ENCODE measurements around the gene SYNE1. TPM values are rescaled to one million over a fixed set of nuclear protein-coding genes. Genes with fewer than 3 reads are reported as not detected.
"Not testable (repeated sequence)": the region's sequence is repeated elsewhere in the genome, so short reads cannot be mapped to it uniquely, and the experiment has no call there.

Gene SYNE1
- total RNA-seq, 2 experiments from 2014 or later = 17.7 to 24.0 TPM

DNA sequence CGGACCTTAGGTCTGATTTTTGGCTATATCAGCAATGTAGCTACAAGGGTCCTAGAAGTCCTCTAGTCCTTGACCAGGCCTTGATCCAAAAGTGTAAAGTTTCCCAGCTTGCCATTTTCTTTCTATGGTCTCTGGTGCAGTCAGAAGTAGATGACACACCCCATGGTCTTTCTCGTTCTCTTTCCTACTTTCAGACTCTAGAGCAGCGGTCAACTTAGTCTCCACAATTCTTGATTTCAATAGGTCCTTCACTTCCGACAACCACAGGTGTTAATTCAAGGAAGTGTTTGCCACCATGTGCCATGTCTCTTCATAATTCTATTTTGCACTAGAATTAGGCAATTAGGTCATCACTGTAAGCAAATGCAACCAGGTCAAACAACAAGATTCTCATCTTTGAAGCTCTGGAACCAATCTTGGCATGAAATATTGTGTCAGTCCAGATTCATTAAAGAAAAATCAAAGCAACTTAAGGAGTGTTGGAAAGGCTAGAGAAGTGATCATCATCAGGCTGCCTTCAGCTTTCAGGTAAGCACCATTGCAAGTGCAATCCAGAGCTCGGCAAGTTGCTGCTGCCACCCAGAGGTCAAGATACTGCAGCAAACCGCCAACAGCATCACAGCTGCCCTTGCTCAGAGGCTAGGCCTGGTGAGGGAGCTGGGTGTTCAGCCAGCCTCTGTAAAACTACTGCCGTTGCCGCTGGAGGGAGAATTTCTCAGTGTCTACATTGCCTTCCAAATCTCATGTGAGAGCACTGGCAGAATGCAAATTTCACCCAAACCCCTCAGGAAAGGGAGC lies 5.6 kb upstream of the SYNE1 start:
- Mint-ChIP-seq H3K4me3 (no peak overlapping the region), H3K9me3 (no peaks in the 10 kb centered on the region), H3K27me3 (ENCODE audit: low read depth) (peaks cover 15% of the 10 kb centered on the region), H3K27ac (no peak overlapping the region), H3K4me1 (ENCODE audit: low read depth) (peaks cover 1% of the 10 kb centered on the region), H3K36me3 (ENCODE audit: low read depth) (no peaks in the 10 kb centered on the region)
- peak; percentile 56 for DNase-seq
- intact Hi-C loops (cut with micrococcal nuclease) = loop anchor here (1.0 to 10.0 kb wide), 3 partner anchors 90 to 968 kb away; no protein-coding TSS in a partner anchor
- CTCF ChIA-PET = interaction anchor here (1.0 to 2.0 kb wide), 5 partner anchors 10 to 341 kb away, joined by 3 to 5 read pairs (median 4); no protein-coding TSS in a partner anchor

- Mint-ChIP-seq H3K4me1 (ENCODE audit: low read depth) (peaks cover 7% of the 10 kb centered on the region), H3K27ac (no peak overlapping the region), H3K4me3 (peak overlapping the region; percentile 38), H3K36me3 (ENCODE audit: low read depth) (no peaks in the 10 kb centered on the region), H3K27me3 (ENCODE audit: low read depth) (peaks cover 38% of the 10 kb centered on the region), H3K9me3 (no peaks in the 10 kb centered on the region)
- no peak for DNase-seq
- CTCF ChIA-PET = no interaction called here
- intact Hi-C loops (cut with micrococcal nuclease) = no loop called here
Measured at GRCh38 chr6:152636609-152637295, 410 bp downstream of the SYNE1 start.

- intact Hi-C loops (cut with micrococcal nuclease) = no loop called here
- Mint-ChIP-seq H3K4me3 (peak overlapping the region; percentile 38), H3K27ac (no peak overlapping the region), H3K36me3 (ENCODE audit: low read depth) (no peaks in the 10 kb centered on the region), H3K27me3 (ENCODE audit: low read depth) (peaks cover 39% of the 10 kb centered on the region), H3K9me3 (no peaks in the 10 kb centered on the region), H3K4me1 (ENCODE audit: low read depth) (peaks cover 7% of the 10 kb centered on the region)
- CTCF ChIA-PET = no interaction called here
- DNase-seq = no peak
Measured at GRCh38 chr6:152636021-152636608, 1.0 kb downstream of the SYNE1 start.

GRCh38 chr6:152634773-152635172 lies 2.4 kb downstream of the SYNE1 start:
- H3K4me1 Mint-ChIP-seq (ENCODE audit: low read depth) = peaks cover 7% of the 10 kb centered on the region
- H3K27ac Mint-ChIP-seq = no peak overlapping the region
- no peak for DNase-seq
- H3K27me3 Mint-ChIP-seq (ENCODE audit: low read depth) = peaks cover 39% of the 10 kb centered on the region
- no peak overlapping the region for H3K4me3 Mint-ChIP-seq
- no peaks in the 10 kb centered on the region for H3K36me3 Mint-ChIP-seq (ENCODE audit: low read depth)
- no peaks in the 10 kb centered on the region for H3K9me3 Mint-ChIP-seq
- CTCF ChIA-PET = no interaction called here
- intact Hi-C loops (cut with micrococcal nuclease) = no loop called here

GRCh38 chr6:152632121-152632782 lies 4.9 kb downstream of the SYNE1 start:
- H3K9me3 Mint-ChIP-seq = no peaks in the 10 kb centered on the region
- CTCF ChIA-PET = interaction anchor here (1.1 kb wide), 1 partner anchor 10 kb away, joined by 5 read pairs; no protein-coding TSS in a partner anchor

GRCh38 chr6:152631376-152631775 lies 5.8 kb downstream of the SYNE1 start:
- no peaks in the 10 kb centered on the region for H3K9me3 Mint-ChIP-seq
- no peaks in the 10 kb centered on the region for H3K36me3 Mint-ChIP-seq (ENCODE audit: low read depth)
- H3K27ac Mint-ChIP-seq = no peak overlapping the region
- H3K4me3 Mint-ChIP-seq = no peak overlapping the region
- intact Hi-C loops (cut with micrococcal nuclease) = no loop called here
- CTCF ChIA-PET = interaction anchor here (0.6 kb wide), 1 partner anchor 8 kb away, joined by 5 read pairs; no protein-coding TSS in a partner anchor
- peaks cover 4% of the 10 kb centered on the region for H3K4me1 Mint-ChIP-seq (ENCODE audit: low read depth)
- peaks cover 19% of the 10 kb centered on the region for H3K27me3 Mint-ChIP-seq (ENCODE audit: low read depth)
- no peak for DNase-seq

More at GRCh38 chr6:152632121-152632782, 4.9 kb downstream of the SYNE1 start:
- Mint-ChIP-seq H3K27me3 (ENCODE audit: low read depth) (peaks cover 23% of the 10 kb centered on the region), H3K4me3 (no peak overlapping the region), H3K4me1 (ENCODE audit: low read depth) (peaks cover 6% of the 10 kb centered on the region), H3K27ac (no peak overlapping the region), H3K36me3 (ENCODE audit: low read depth) (no peaks in the 10 kb centered on the region)
- intact Hi-C loops (cut with micrococcal nuclease) = no loop called here
- DNase-seq = no peak

- Mint-ChIP-seq H3K4me3 (no peak overlapping the region), H3K27ac (no peak overlapping the region), H3K36me3 (ENCODE audit: low read depth) (no peaks in the 10 kb centered on the region), H3K4me1 (ENCODE audit: low read depth) (no peaks in the 10 kb centered on the region), H3K9me3 (no peaks in the 10 kb centered on the region), H3K27me3 (ENCODE audit: low read depth) (peaks cover 17% of the 10 kb centered on the region)
- CTCF ChIA-PET = interaction anchor here (0.6 kb wide), 1 partner anchor 9 kb away, joined by 5 read pairs; no protein-coding TSS in a partner anchor
- intact Hi-C loops (cut with micrococcal nuclease) = no loop called here
- DNase-seq = no peak
Measured at GRCh38 chr6:152630832-152631231, 6.3 kb downstream of the SYNE1 start.

- Mint-ChIP-seq H3K36me3 (ENCODE audit: low read depth) (no peaks in the 10 kb centered on the region), H3K9me3 (no peaks in the 10 kb centered on the region), H3K27ac (no peak overlapping the region), H3K4me3 (no peak overlapping the region), H3K4me1 (ENCODE audit: low read depth) (no peaks in the 10 kb centered on the region), H3K27me3 (ENCODE audit: low read depth) (peaks cover 4% of the 10 kb centered on the region)
- no peak for DNase-seq
- CTCF ChIA-PET = no interaction called here
- intact Hi-C loops (cut with micrococcal nuclease) = no loop called here
Measured at GRCh38 chr6:152625213-152625612, 11.9 kb downstream of the SYNE1 start.

GRCh38 chr6:152614776-152615175 lies 22.4 kb downstream of the SYNE1 start:
- intact Hi-C loops (cut with micrococcal nuclease); CTCF ChIA-PET; H3K4me1 Mint-ChIP-seq (ENCODE audit: low read depth); H3K36me3 Mint-ChIP-seq (ENCODE audit: low read depth); H3K9me3 Mint-ChIP-seq; H3K27ac Mint-ChIP-seq; H3K27me3 Mint-ChIP-seq (ENCODE audit: low read depth); H3K4me3 Mint-ChIP-seq; DNase-seq: not testable (repeated sequence)

- DNase-seq = no peak
- no peaks in the 10 kb centered on the region for H3K36me3 Mint-ChIP-seq (ENCODE audit: low read depth)
- no peaks in the 10 kb centered on the region for H3K27me3 Mint-ChIP-seq (ENCODE audit: low read depth)
- no peak overlapping the region for H3K4me3 Mint-ChIP-seq
- CTCF ChIA-PET = no interaction called here
- no peaks in the 10 kb centered on the region for H3K4me1 Mint-ChIP-seq (ENCODE audit: low read depth)
- H3K27ac Mint-ChIP-seq = no peak overlapping the region
- H3K9me3 Mint-ChIP-seq = no peaks in the 10 kb centered on the region
- intact Hi-C loops (cut with micrococcal nuclease) = no loop called here
Measured at GRCh38 chr6:152609125-152609670, 28.0 kb downstream of the SYNE1 start.

GRCh38 chr6:152605941-152606340 lies 31.2 kb downstream of the SYNE1 start:
- peaks cover 3% of the 10 kb centered on the region for H3K27me3 Mint-ChIP-seq (ENCODE audit: low read depth)

DNA sequence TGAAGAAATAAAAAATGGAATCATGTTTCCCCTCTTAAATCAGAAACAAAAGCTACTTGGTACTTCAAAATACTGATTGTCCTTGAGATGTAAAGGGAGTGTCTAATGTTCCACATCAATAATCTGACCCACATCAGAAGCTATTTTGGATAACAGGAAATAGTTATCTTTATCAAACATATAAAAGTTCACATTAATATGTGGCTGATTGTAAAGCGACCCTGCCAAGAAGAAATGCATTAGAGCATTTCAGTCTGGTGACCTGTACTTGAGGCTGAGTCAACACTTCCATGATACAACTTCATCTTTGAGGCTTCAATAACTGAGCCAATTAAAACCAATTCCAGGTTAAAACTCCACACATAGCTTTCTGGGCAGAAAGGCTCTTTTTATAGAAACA lies 31.8 kb downstream of the SYNE1 start:
- no peak overlapping the region for H3K27ac Mint-ChIP-seq
- no peaks in the 10 kb centered on the region for H3K4me1 Mint-ChIP-seq (ENCODE audit: low read depth)
- no peaks in the 10 kb centered on the region for H3K36me3 Mint-ChIP-seq (ENCODE audit: low read depth)
- intact Hi-C loops (cut with micrococcal nuclease) = no loop called here
- H3K9me3 Mint-ChIP-seq = no peaks in the 10 kb centered on the region
- DNase-seq = no peak
- CTCF ChIA-PET = interaction anchor here (0.6 kb wide), 1 partner anchor 53 kb away, joined by 3 read pairs; no protein-coding TSS in a partner anchor
- H3K27me3 Mint-ChIP-seq (ENCODE audit: low read depth) = peaks cover 3% of the 10 kb centered on the region
- no peak overlapping the region for H3K4me3 Mint-ChIP-seq

More at GRCh38 chr6:152605941-152606340, 31.2 kb downstream of the SYNE1 start:
- DNase-seq = no peak
- Mint-ChIP-seq H3K4me1 (ENCODE audit: low read depth) (no peaks in the 10 kb centered on the region), H3K27ac (no peak overlapping the region), H3K4me3 (no peak overlapping the region), H3K36me3 (ENCODE audit: low read depth) (no peaks in the 10 kb centered on the region), H3K9me3 (no peaks in the 10 kb centered on the region)
- CTCF ChIA-PET = interaction anchor here (0.6 kb wide), 1 partner anchor 54 kb away, joined by 3 read pairs; no protein-coding TSS in a partner anchor
- intact Hi-C loops (cut with micrococcal nuclease) = no loop called here
